Measurements from ENCODE around the gene HINFP.
"Not testable (repeated sequence)": the region's sequence is repeated elsewhere in the genome, so short reads cannot be mapped to it uniquely, and the experiment has no call there.

HINFP gene

DNA sequence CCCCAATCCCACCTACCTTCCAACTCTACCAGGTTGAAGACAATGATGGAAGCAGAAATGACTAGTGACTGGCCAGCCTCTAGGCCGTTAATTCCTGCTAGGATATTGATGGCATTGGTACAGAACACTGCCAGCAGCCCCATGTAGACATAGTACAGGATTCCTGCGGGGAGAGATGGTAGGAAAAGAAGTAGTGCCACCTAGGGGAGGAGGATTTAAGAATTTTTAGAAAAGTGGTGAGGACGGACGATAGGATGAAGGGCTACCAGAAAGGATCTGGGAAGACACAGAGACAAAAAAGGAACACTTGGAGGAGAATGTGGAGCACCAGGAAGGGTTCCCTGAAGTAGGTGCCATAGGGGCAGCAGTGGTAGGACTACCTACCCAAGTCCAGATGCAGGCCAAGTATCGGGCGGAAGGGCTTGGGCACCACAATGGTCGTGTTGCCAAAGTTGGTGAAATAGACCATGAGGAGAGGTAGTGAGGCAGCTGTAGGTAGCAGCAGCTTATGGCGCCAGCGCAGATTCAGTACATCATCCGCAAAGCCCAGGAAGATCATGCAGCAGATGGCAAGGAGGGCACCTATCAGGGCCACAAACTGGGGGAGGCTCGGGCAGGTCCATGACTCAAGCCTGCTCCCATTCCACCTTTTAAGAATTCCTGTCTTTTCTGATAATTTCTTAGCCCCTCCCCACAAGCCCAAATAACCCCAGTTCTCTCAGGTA is 21.0 kb upstream of the HINFP start:
- DNase-seq: no peak

DNA sequence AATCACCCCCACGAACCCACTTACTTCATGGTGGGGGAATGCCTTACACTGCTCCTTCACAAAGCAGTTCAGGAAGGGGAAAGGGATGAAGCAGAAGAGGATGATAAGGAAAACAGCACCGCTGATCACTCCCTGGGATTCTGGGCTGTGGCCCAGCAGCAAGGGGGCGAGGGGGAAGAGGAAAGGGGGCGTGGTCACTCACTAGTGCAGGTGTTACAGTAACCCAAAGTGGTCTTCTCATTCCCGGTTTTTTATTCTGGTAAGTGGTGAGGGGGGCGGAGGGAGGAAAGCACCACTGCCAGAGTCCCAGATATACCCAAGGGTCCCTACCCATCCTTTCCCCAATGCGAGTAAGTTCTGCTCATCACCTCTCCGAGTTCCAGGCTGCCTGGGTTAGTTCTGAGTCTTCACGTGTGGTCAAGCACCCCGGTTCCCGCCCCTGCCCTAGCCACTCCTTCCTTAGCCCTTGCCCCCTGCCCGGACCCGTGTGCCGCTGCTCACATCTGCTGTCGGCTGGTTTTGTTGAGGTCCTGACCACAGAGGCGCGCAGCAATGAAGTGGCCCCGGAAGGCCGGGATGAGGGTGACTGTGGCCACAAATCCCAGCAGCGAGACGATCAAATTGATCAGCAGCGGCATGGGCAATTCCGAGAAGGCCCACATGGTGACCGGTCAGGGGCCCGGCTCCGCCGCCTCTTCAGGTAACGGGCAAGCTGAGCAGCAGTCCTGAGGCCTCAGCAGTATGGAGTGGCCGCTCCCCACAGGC is 20.2 kb upstream of the HINFP start:
- no peak for DNase-seq

DNA sequence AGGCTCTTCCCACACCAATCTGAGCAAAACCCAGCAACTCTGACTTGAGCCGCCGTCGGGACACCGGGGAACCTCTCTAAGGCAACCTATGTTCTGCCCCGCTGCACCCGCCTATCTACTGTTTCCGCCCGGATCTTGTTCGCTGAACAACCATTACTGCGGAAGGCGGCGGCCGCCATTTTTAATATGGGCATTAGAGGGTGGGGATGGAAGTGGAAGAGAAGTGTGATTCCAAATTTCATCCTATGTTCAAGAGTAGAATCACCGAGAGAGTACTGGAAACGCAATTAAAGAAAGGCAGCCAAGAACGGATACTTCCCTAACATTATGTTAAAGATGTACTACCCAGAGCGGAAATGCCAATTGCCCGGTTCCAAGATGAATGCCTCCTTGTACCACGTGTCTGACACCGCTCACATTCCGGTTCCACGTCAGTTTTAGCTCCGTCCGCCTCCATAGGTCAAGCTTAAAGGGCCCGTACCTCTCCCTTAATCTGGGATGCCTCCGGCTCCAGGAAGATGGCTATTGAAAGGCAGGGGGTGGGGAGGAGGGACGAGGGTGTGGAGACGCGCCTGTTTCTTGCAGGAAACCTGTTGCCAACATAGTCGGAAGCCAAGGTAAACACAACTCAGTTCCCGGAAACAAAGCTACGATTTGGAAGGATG is 19.5 kb upstream of the HINFP start, which contains the start of gene DPAGT1:
DPAGT1 (minus strand) TSS at position 95 of the 665 bp plus-strand sequence. CDS start 198 bp downstream, outside the sequence.
- DNase-seq: peak; percentile 97

- DNase-seq: not testable (repeated sequence)
Measured at GRCh38 chr11:119103161-119103664, 18.2 kb upstream of the HINFP start.

DNA sequence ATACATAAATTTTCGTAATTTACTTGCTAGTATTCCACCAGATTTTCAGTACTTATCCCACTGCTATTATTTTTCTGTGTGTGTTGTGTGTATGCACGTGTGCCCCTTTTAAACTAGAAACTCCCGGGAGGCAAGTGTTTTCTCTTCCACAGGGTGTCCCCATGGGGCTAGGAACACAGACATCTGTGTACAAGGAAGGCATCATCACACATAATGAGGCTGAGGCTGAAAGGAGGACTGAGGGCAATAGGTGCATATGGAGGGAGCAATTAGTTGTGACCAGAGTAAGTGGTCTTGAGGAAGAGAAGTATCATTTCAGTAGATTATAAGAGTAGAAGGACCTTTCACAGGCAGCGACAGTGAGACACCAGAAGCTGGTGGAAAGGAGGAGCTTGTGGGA is 17.6 kb upstream of the HINFP start:
- DNase-seq: no peak

DNA sequence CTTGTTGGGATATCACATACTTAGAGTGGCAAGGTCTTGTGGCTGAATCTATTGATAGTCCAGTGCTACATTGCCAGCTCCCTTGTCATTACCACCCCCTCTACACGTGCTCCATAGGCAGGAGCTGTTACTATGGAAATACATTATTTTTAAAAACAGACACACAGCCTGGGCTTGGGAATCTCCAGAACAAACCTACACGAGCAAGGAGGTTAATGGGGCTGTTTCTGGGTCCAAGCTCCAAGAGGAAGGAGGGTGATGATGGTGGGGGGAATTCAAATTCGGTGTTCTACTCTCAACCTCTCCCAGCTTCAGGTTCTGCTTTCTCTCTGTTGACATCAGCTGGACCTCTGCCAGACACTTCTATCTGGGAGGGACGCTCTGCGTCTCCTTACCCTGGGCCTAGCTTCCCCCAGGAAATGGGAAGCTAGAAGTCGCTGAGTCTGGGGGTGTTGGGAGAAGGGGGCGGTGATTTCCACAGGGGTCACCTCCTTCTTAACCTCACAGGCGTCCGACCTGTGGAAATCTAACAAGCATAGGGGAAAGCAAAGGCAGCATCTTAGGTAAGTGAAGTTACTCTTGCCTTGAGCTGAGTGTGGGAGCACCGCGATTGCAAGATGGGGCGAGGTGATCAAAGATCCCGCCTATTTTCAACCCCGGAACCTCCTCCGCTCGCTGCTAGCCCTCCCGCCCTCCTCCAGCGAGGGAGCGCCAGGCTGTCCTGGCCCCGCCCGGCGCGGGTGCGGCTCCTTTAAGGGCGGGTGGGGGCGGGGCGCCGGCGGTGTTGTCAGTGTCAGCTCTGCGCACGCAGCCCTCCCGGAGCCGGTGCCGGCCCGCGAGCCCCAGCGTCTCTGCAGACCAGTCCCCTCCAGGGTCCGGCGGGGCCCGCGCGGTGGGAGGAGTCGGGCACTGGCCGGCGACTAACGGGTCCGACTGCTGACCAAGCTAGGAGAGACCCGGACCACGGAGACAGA is 14.5 kb upstream of the HINFP start, which contains the start of gene C2CD2L:
C2CD2L (plus strand) TSS at position 781 of the 974 bp plus-strand sequence. CDS start 398 bp downstream, outside the sequence.
- peak; percentile 87 for DNase-seq

GRCh38 chr11:119107538-119108145 is 13.7 kb upstream of the HINFP start:
- DNase-seq: no peak

DNA sequence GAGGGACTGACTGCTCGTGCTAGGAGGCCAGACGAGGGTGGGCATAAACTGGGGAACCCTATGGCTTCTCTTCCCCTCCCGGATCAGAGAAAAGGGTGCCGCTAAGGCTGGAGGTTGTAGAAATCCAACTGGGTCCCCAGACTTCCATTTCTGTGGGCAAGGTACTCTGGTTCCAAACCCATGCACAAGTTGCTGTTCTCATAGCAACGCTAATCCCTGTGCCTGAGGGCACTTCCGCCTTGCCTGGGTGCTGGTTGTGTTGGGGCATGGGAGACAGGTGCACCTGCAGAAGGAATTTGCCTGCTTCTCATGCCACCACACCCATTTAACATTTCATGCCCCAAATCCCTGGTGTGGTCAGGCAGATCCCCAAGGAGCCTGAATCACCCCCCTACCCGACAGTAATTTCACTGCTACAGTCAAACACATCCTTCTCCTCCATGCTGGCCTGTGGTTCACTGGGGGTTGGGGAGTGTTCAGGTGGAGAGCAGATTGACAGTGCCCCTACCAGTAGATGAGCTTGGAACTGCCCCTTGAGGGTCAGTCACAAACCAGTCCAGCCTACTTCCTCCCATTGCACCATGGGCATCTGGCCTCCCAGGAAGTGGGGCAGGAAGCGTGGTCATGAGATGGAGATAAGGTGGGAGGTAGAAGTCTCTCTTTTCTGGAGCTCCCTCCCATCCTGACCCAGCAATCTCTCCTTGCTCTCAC is 13.1 kb upstream of the HINFP start:
- peak; percentile 31 for DNase-seq

DNA sequence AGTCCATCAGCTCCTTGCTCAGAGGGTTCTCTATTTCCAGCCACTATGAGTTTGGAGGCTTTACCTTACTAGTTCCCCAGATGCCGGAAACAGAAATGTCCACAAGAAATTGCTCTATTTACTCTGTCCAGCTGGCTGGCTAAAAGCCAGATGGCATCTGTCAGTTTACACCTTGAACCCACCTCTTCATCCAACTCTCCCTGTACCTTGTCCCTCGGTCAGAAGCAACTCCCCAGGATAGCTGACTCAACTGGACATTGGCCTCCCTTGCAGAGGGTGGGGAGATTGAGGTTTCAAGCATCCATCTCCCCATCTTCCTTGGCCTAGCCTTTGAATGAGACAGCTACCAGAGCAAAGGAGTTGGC is 12.5 kb upstream of the HINFP start:
- DNase-seq: no peak

DNA sequence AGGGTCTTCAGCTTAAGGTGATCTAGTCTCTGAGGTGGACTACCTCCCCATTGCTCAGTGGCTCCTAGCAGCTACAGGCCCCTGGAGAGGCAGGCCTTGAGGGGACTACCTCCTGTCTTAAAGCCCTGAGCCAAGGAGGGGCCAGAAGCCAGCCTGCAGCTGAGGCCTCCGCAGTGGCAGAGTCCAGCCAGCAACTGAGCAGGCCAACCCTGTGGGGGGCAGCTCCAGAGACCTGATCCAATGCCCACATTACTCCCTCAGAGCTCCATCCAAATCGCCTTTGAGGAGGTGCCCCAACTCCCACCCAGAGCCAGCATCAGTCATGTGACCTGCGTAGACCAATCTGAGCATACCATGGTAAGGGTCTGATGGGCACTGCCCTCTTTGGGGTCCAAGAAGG is 11.5 kb upstream of the HINFP start:
- DNase-seq: no peak

DNA sequence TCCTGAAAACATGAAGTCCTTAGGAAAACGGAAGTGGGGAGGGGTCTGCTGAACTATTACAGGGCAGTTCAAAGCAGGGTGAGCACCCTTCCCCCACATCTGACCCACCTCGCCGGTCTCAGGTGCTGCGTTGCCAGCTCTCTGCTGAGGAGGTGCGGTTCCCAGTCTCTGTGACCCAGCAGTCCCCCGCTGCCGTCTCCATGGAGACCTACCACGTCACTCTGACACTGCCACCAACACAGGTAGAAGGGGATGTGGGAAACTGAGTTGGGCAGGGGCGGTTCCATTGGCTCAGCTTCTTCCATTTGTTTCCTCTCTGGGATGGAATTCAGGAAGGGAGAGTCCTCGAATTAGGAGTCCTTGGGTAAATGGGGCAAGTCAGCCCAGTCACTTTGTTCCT is 10.9 kb upstream of the HINFP start:
- DNase-seq: no peak

GRCh38 chr11:119111361-119111925 is 9.9 kb upstream of the HINFP start:
- DNase-seq: no peak

GRCh38 chr11:119112314-119113020 is 8.9 kb upstream of the HINFP start:
- DNase-seq: no peak

DNA sequence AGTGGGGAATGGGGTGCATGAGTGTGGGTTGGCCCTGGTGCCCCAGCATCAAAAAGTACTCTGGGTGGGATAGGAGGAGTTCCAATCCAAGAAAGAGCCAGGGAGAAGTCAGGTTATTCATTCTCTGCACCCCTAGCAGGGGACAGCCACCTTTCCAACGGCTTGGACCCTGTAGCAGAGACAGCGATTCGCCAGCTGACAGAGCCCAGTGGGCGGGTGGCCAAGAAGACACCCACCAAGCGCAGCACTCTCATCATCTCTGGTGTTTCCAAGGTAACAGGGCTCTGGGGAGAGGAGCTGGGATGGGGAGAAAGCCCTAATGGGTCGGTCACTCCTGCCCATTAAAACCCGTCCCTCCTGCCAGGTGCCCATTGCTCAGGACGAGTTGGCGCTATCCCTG is 7.7 kb upstream of the HINFP start:
- no peak for DNase-seq

DNA sequence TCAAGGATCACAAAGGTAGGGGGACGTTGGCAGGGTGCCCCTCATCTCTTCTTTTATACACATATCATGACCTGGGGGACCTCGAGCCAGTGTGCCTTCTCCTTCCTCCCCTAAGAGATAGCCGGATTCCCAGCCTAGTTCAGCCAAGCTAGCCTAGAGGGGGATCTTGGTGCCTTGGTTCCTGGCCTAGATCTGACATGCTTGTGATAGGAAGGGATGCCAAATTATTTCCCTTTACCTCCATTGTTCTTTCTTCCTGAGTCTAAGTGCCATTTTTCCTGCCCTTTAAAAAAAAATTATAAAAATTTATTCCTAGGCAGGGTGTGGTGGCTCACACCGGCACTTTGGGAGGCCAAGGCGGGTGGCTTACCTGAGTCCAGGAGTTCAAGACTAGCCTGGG is 7.0 kb upstream of the HINFP start:
- no peak for DNase-seq

DNA sequence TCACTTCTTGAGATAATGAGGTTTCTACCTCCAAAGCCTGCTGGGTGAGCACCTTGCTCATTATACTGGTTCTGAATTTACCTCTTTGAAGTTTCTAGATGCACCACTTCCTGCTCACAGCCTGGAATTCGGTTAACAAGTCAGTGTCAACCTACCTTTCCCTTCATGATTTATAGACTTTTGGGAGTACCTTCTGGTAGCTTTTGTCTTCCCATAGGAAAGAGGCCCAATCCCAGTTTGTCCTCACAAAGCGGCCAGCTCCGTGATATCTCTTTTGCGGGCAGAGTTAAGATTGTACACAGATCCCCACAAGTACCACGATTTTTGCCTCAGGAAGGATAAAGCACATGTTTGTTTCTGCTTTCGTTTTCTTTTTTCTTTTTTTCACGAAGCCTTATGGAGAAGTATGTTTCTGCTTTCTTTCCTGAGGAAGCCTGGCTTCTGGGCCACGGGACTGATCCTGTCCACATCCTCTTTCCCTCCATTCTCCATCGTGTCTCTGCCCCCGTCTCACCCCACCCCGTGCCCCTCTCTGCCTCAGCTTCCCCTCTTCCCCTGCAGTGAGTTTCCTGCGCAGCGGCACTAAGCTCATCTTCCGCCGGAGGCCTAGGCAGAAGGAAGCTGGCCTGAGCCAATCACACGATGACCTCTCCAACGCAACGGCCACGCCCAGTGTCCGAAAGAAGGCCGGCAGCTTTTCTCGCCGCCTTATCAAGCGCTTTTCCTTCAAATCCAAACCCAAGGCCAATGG is 5.7 kb upstream of the HINFP start:
- no peak for DNase-seq

DNA sequence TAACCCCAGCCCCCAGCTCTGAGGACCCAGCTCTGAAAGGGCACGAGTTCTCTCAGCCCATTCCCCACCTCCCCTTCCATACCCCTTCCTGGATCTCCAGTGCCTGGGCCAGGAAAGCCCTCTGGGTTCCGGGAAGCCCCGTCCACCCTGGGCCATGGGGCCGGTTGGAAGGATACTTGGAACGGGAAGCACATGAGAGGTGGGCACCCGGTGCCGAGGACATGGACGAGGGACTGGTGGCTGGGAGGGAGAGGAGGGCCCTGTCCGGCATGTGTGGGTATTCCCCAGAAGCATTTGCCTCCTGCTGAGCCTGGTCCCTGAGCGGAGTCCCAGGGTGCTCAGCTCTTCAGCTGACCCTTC is 5.2 kb upstream of the HINFP start:
- no peak for DNase-seq

GRCh38 chr11:119116601-119117000 is 4.8 kb upstream of the HINFP start:
- DNase-seq: no peak

- DNase-seq: no peak
Measured at GRCh38 chr11:119117004-119117706, 4.2 kb upstream of the HINFP start.
